Ishikawa (cell line): Measurements from ENCODE around the gene ECT2.

Experiments
- CEBPB ChIP-seq: IDR thresholded peaks from 2 replicates; pipeline ENCODE4 v1.6.1; 2012
- CREB1 ChIP-seq: IDR thresholded peaks from 2 replicates; pipeline ENCODE4 v1.6.1; 2012; ENCODE audit warnings: low read depth
- EGR1 ChIP-seq: IDR thresholded peaks from 2 replicates; pipeline ENCODE4 v1.6.1; 2012
- EP300 ChIP-seq: IDR thresholded peaks from 2 replicates; pipeline ENCODE4 v1.6.1; 2012; ENCODE audit warnings: borderline replicate concordance
- FOXM1 ChIP-seq: IDR thresholded peaks from 2 replicates; pipeline ENCODE4 v1.6.1; 2012; ENCODE audit warnings: low read depth, borderline replicate concordance
- NFIC ChIP-seq: IDR thresholded peaks from 2 replicates; pipeline ENCODE4 v1.6.1; 2012
- RAD21 ChIP-seq: IDR thresholded peaks from 2 replicates; pipeline ENCODE4 v1.6.1; 2012; ENCODE audit warnings: low read depth
- TAF1 ChIP-seq: IDR thresholded peaks from 2 replicates; pipeline ENCODE4 v1.6.1; 2012; ENCODE audit warnings: low read depth, mild to moderate bottlenecking
- TCF12 ChIP-seq: IDR thresholded peaks from 2 replicates; pipeline ENCODE4 v1.6.1; 2012; ENCODE audit warnings: low read depth
- TEAD4 ChIP-seq: IDR thresholded peaks from 2 replicates; pipeline ENCODE4 v1.6.1; 2012
- YY1 ChIP-seq: IDR thresholded peaks from 2 replicates; pipeline ENCODE4 v1.6.1; 2012; ENCODE audit warnings: low read depth
- ZBTB7A ChIP-seq: IDR thresholded peaks from 2 replicates; pipeline ENCODE4 v1.6.1; 2012; ENCODE audit warnings: low read depth
- TF ChIP-seq, protein P1 (sequence below): IDR thresholded peaks from 2 replicates; pipeline ENCODE4 v1.6.1; 2012; ENCODE audit warnings: low read depth, mild to moderate bottlenecking
- TF ChIP-seq, protein P2 (sequence below): IDR thresholded peaks from 2 replicates; pipeline ENCODE4 v1.6.1; 2012
- TF ChIP-seq, protein P3 (sequence below): IDR thresholded peaks from 2 replicates; pipeline ENCODE4 v1.6.1; 2012

ECT2 gene

DNA sequence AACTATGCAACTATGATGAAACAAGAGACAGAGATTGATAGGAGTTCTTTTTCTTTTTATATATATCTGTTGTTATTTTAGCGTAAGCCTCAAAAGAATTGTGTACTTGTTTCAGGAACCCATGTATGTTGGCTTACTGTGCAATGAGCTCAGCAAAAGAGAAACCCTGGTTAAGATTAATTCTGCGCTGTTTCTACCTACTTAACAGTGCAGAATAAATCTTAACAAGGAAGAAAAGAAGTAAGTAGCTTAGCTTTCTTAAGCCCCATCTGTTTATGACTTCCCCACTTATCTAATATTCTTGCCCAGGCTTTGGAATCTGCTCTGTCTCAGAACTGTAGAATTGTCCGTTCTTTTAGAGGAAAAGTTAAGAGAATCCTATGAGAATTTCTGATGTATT is 27.4 kb downstream of the ECT2 start:
- TF ChIP-seq TAF1 (no peak), TEAD4 (no peak), FOXM1 (no peak), EGR1 (no peak), YY1 (no peak), CEBPB (no peak), ZBTB7A (no peak), EP300 (no peak), NFIC (no peak)
- TF ChIP-seq, protein P1, sequence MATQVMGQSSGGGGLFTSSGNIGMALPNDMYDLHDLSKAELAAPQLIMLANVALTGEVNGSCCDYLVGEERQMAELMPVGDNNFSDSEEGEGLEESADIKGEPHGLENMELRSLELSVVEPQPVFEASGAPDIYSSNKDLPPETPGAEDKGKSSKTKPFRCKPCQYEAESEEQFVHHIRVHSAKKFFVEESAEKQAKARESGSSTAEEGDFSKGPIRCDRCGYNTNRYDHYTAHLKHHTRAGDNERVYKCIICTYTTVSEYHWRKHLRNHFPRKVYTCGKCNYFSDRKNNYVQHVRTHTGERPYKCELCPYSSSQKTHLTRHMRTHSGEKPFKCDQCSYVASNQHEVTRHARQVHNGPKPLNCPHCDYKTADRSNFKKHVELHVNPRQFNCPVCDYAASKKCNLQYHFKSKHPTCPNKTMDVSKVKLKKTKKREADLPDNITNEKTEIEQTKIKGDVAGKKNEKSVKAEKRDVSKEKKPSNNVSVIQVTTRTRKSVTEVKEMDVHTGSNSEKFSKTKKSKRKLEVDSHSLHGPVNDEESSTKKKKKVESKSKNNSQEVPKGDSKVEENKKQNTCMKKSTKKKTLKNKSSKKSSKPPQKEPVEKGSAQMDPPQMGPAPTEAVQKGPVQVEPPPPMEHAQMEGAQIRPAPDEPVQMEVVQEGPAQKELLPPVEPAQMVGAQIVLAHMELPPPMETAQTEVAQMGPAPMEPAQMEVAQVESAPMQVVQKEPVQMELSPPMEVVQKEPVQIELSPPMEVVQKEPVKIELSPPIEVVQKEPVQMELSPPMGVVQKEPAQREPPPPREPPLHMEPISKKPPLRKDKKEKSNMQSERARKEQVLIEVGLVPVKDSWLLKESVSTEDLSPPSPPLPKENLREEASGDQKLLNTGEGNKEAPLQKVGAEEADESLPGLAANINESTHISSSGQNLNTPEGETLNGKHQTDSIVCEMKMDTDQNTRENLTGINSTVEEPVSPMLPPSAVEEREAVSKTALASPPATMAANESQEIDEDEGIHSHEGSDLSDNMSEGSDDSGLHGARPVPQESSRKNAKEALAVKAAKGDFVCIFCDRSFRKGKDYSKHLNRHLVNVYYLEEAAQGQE: no peak
- TF ChIP-seq, protein P2, sequence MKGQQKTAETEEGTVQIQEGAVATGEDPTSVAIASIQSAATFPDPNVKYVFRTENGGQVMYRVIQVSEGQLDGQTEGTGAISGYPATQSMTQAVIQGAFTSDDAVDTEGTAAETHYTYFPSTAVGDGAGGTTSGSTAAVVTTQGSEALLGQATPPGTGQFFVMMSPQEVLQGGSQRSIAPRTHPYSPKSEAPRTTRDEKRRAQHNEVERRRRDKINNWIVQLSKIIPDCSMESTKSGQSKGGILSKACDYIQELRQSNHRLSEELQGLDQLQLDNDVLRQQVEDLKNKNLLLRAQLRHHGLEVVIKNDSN: no peak

DNA sequence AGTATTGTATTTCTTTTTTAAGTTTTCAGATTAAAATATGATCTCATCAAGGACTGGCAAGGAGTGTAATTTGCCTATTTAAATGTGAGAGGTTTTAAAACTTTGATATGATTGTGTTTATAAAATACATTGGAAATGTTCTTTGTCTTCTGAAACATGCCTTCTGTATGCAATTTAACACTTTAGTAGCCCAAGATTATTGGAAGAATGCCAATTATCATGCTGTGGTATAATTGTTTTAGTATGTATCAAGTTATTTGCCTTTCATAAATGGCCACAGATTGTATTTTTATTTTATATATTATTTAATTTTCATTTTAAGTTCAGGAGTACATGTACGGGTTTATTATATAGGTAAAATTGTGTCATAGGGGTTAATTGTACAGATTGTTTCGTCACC is 31.7 kb downstream of the ECT2 start:
- TF ChIP-seq CEBPB: no peak
- TF ChIP-seq YY1: no peak
- peak; percentile 76 for TF ChIP-seq NFIC

DNA sequence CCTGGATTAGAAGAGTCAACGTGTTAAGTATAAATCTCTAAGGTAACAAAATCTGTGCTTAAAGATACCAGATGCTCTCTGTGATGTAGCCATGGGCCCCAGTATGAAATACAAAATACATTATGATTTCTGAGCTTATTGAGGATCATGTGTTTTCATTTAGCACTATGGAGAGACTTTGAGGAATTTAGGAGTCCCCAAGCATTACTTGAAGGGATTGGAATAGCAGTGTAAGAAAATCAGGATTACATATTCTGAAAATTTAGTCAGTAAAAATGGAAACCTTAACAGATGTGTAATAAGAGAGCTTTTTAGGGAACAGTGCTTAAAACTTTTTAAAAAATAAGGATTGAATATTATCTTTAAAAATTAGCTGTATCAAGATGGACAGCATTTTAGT is 35.5 kb downstream of the ECT2 start:
- TF ChIP-seq, protein P3, sequence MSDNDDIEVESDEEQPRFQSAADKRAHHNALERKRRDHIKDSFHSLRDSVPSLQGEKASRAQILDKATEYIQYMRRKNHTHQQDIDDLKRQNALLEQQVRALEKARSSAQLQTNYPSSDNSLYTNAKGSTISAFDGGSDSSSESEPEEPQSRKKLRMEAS: no peak
- no peak for TF ChIP-seq YY1
- TF ChIP-seq TAF1: no peak
- TF ChIP-seq, protein P1: no peak
- no peak for TF ChIP-seq FOXM1
- no peak for TF ChIP-seq CEBPB
- no peak for TF ChIP-seq ZBTB7A

DNA sequence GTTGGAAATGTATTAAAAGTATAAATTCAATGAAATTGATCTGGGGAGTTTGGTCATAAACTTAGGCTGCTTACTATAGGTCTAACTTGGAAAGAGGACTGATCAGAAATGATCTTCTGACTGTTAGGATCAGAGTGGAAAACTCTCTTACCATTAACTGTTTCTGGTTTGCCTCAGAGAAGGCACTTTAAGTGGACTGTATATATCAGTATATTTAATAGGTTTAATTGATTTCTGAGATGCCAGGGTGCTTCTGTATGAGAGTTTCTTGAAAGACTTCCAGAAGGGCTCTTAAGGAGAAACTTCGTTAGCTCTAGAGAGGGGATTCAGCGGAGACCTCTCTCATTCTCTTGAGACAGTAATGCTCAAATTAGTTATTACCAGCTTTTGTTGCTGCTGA is 36.5 kb downstream of the ECT2 start:
- no peak for TF ChIP-seq NFIC
- no peak for TF ChIP-seq YY1

DNA sequence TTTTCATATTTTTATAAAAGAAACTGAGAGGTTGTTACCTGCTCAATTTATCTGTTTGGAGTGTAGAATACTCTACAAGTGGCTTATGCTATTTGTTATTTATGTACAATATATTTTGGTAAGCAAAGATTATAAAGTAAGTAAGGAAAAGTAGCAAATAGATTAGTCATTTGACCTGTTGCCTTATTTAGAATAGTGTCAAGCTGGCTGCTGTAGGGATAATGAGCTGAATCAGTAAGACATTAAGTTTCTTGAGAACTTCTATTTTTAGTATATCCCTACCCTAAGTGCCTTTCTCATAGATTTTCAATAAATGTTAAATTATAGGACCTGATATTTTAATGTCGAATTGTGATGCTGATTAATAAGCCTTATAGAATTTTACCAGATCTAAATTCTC is 37.2 kb downstream of the ECT2 start:
- TF ChIP-seq TCF12: no peak
- TF ChIP-seq FOXM1: no peak
- TF ChIP-seq CREB1: no peak
- TF ChIP-seq, protein P1: no peak
- no peak for TF ChIP-seq TEAD4
- no peak for TF ChIP-seq EGR1
- TF ChIP-seq, protein P3: no peak
- TF ChIP-seq EP300: no peak
- TF ChIP-seq NFIC: no peak
- TF ChIP-seq CEBPB: no peak
- no peak for TF ChIP-seq TAF1
- TF ChIP-seq, protein P2: no peak
- TF ChIP-seq YY1: no peak
- TF ChIP-seq ZBTB7A: no peak

DNA sequence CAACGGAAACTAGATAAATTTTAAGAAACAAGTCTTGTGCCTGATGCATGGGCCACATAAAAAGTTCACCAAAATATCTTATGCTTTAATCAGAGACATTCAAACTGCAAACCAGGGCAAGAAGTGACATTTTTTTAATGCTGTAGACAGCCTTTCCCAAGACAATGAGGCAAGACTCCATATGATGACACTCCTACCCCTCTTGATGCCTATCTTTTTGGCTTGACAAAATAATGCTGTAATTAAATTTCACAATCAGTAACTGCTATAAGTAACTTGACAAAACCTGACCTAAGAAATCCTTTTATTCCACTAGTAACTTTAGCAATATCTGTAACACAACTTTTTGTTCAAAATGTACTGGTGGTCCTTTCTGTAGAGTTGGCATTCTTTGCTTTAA is 48.7 kb downstream of the ECT2 start:
- no peak for TF ChIP-seq CREB1
- TF ChIP-seq ZBTB7A: no peak
- TF ChIP-seq, protein P2: no peak
- TF ChIP-seq EGR1: no peak
- TF ChIP-seq TEAD4: no peak
- TF ChIP-seq, protein P1: no peak
- TF ChIP-seq, protein P3: no peak
- TF ChIP-seq CEBPB: no peak
- no peak for TF ChIP-seq FOXM1
- no peak for TF ChIP-seq NFIC
- no peak for TF ChIP-seq RAD21
- TF ChIP-seq TCF12: no peak
- no peak for TF ChIP-seq EP300
- no peak for TF ChIP-seq TAF1
- TF ChIP-seq YY1: no peak
